Activated CD4-positive, alpha-beta memory T cell treated with anti-CD3 and anti-CD28 coated beads, Interleukin-2, amount 10 ng/mL, durations not matched to agents 7 days and 5 days (primary cell): ENCODE results near the gene YOD1. TPM values are rescaled to one million over a fixed set of nuclear protein-coding genes. Genes with fewer than 3 reads are reported as not detected.

Source experiments
- CTCF ChIA-PET: fragments of 350-600 bp; sonication (Branson Sonifier 250); formaldehyde crosslinking; loops from one replicate; lab custom pipeline; 2021; ENCODE audit warnings: antibody characterized with exemption, inconsistent platforms; lab: Charles Lee
- POLR2A ChIA-PET: fragments of 350-600 bp; sonication (Branson Sonifier 250); formaldehyde crosslinking; loops from one replicate; lab custom pipeline; 2021; ENCODE audit warnings: antibody characterized with exemption; lab: Charles Lee
- DNase-seq: peaks from one replicate; pipeline ENCODE4 v3.0.0-alpha.2; 2020
- H3K27ac Mint-ChIP-seq: one replicate; pipeline ENCODE4 v1.8.0; 2021; ENCODE audit warnings: mild to moderate bottlenecking, mixed read lengths
- H3K27me3 Mint-ChIP-seq: one replicate; pipeline ENCODE4 v1.8.0; 2021; ENCODE audit warnings: mixed read lengths
- H3K36me3 Mint-ChIP-seq: one replicate; pipeline ENCODE4 v1.8.0; 2021; ENCODE audit warnings: low read depth, mixed read lengths
- H3K4me1 Mint-ChIP-seq: one replicate; pipeline ENCODE4 v1.8.0; 2021; ENCODE audit warnings: mixed read lengths
- H3K4me3 Mint-ChIP-seq: one replicate; pipeline ENCODE4 v1.8.0; 2021; ENCODE audit warnings: mild to moderate bottlenecking, mixed read lengths
- H3K9me3 Mint-ChIP-seq: one replicate; pipeline ENCODE4 v1.8.0; 2021; ENCODE audit warnings: mixed read lengths
- total RNA-seq, 2 experiments: library from RNA; stranded (reverse); gene quantifications; one replicate each; pipeline ENCODE4 v1.2.3, GENCODE V29; 2021

The YOD1 gene
- total RNA-seq, 2 experiments from 2014 or later, result 9.1 to 9.4 TPM

DNA sequence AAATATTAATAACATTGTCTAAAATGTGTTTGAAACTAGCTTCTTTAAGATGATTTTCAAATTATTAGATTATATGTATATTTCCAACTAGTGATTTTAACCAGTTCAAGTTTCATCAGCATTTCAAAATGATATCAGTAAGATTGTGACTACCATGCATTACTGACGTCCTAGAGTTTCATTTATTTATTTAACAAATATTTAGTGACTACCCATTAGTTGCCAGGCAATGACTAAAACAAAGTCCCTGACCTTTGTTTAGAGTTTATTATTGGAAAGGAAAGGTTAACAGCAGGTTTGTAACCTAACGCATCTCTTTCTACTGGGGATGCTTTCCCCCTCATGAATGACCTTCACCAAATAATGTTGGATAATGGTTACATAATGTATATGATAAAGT lies 30.1 kb upstream of the YOD1 start:
- no peak overlapping the region for H3K4me3 Mint-ChIP-seq
- ChIA-PET CTCF (interaction anchor here (1.2 to 3.3 kb wide), 7 partner anchors 8 to 419 kb away, joined by 3 to 13 read pairs (median 6); partner anchors contain the start of genes C4BPB and PFKFB2), POLR2A (no interaction called here)
- DNase-seq, result no peak
- H3K27me3 Mint-ChIP-seq, result peaks cover 51% of the 10 kb centered on the region
- no peak overlapping the region for H3K27ac Mint-ChIP-seq
- H3K36me3 Mint-ChIP-seq, result no peaks in the 10 kb centered on the region
- peaks cover 13% of the 10 kb centered on the region for H3K4me1 Mint-ChIP-seq
- H3K9me3 Mint-ChIP-seq, result no peaks in the 10 kb centered on the region

DNA sequence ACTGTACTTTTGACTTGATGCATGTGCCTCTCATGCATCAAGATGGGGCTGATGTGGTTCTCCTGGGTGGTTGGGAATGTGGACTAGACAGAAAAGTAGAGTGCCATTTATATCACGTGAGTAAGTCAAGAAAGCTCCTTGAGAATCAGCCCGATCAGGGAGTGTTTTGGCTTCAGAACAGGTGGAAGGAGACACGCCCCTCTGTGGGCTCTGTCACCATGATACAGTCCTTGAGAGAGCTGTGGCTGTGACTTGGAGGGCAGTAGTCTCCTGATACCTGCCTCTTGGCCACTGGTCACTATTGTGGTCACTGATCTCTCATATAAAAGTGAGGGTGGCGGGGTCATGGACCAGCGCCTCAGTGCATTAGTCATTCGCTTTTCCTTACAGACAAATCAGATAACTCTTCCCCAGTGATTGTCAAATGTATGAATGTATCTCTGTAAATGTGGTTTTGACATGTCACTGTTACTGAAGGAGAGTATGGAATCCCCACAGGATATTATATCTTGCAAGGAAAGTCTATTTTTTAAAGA lies 28.8 kb upstream of the YOD1 start:
- no peaks in the 10 kb centered on the region for H3K36me3 Mint-ChIP-seq
- ChIA-PET CTCF (interaction anchor here (0.9 to 3.3 kb wide), 9 partner anchors 9 to 420 kb away, joined by 3 to 13 read pairs (median 6); partner anchors contain the start of genes C4BPB and PFKFB2), POLR2A (interaction anchor here (1.2 kb wide), 1 partner anchor 30 kb away, joined by 3 read pairs; no protein-coding TSS in a partner anchor)
- H3K27me3 Mint-ChIP-seq, result peaks cover 54% of the 10 kb centered on the region
- peaks cover 7% of the 10 kb centered on the region for H3K4me1 Mint-ChIP-seq
- no peaks in the 10 kb centered on the region for H3K9me3 Mint-ChIP-seq
- no peak for DNase-seq
- H3K4me3 Mint-ChIP-seq, result no peak overlapping the region
- H3K27ac Mint-ChIP-seq, result no peak overlapping the region

DNA sequence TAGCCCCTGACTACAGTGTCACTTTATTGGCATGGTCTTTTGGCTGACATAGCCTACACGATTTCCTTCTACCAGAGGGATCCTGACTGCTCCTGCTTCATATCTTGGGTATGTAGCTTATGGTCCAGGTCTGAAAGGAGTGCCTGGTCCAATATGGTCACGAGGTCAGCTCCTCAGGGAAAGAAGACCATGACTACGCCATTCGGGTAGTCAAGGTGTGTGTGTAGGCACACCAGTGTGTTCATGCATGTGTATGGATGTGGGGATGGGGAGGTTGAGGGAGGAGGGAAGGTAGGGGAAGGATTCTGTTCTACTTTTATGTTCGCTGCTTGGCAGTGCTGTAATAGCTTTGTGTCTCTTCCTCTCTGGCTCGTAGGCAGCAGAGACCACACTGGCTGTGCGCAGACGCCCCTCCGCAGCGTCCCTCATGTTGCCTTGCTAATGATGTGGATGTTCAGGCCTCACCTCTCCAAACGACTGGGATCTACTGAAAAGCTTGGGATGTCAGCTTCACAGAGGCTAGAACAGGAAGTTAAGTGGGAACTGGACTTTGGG lies 27.6 kb upstream of the YOD1 start:
- ChIA-PET POLR2A (interaction anchor here (1.2 kb wide), 1 partner anchor 28 kb away, joined by 3 read pairs; no protein-coding TSS in a partner anchor), CTCF (interaction anchor here (0.6 to 3.3 kb wide), 9 partner anchors 8 to 353 kb away, joined by 3 to 13 read pairs (median 3); partner anchors contain the start of genes C4BPB and PFKFB2)
- Mint-ChIP-seq H3K36me3 (no peaks in the 10 kb centered on the region), H3K27ac (no peak overlapping the region), H3K9me3 (no peaks in the 10 kb centered on the region), H3K4me3 (no peak overlapping the region), H3K4me1 (peaks cover 1% of the 10 kb centered on the region), H3K27me3 (peaks cover 52% of the 10 kb centered on the region)
- no peak for DNase-seq

GRCh38 chr1:207077470-207078377 lies 26.7 kb upstream of the YOD1 start:
- Mint-ChIP-seq H3K9me3 (no peaks in the 10 kb centered on the region), H3K27ac (no peak overlapping the region), H3K27me3 (peaks cover 47% of the 10 kb centered on the region), H3K4me3 (no peak overlapping the region), H3K4me1 (peaks cover 1% of the 10 kb centered on the region), H3K36me3 (no peaks in the 10 kb centered on the region)
- peak; percentile 70 for DNase-seq
- CTCF ChIA-PET, result interaction anchor here (0.6 to 3.3 kb wide), 7 partner anchors 11 to 354 kb away, joined by 3 to 23 read pairs (median 3); partner anchors contain the start of gene C4BPB
- POLR2A ChIA-PET, result no interaction called here

DNA sequence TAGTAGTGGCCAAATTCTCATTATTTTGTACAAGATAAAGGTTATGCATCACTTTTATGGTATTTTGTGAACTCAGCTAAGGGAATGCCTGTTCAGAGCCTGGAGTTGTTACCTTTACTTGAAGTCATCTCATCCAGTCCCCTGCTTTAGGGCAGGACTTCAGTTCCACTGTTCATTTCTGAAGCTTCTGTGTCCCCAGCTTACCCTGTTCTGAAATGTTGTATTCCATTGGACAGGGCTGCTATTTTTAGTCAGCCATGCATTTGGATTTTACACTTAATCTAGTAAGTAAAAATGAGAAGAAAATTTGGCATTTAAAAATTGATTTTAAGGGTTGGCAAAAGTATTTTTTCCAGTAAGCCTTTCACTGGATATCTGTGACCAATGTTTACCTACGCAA lies 26.0 kb upstream of the YOD1 start:
- Mint-ChIP-seq H3K27ac (no peak overlapping the region), H3K4me3 (no peak overlapping the region), H3K27me3 (peaks cover 40% of the 10 kb centered on the region), H3K36me3 (no peaks in the 10 kb centered on the region), H3K4me1 (peaks cover 1% of the 10 kb centered on the region), H3K9me3 (no peaks in the 10 kb centered on the region)
- CTCF ChIA-PET, result interaction anchor here (0.9 to 2.3 kb wide), 4 partner anchors 27 to 328 kb away, joined by 3 to 23 read pairs (median 5); no protein-coding TSS in a partner anchor
- DNase-seq, result no peak
- POLR2A ChIA-PET, result interaction anchor here (0.9 kb wide), 1 partner anchor 27 kb away, joined by 5 read pairs; no protein-coding TSS in a partner anchor

- ChIA-PET CTCF (interaction anchor here (0.7 to 2.3 kb wide), 9 partner anchors 8 to 337 kb away, joined by 3 to 23 read pairs (median 3); partner anchors contain the start of gene PFKFB2), POLR2A (interaction anchor here (0.9 kb wide), 1 partner anchor 27 kb away, joined by 5 read pairs; no protein-coding TSS in a partner anchor)
- DNase-seq, result no peak
- no peak overlapping the region for H3K27ac Mint-ChIP-seq
- H3K27me3 Mint-ChIP-seq, result peaks cover 34% of the 10 kb centered on the region
- peaks cover 6% of the 10 kb centered on the region for H3K4me1 Mint-ChIP-seq
- no peak overlapping the region for H3K4me3 Mint-ChIP-seq
- H3K36me3 Mint-ChIP-seq, result no peaks in the 10 kb centered on the region
- H3K9me3 Mint-ChIP-seq, result no peaks in the 10 kb centered on the region
Observed at GRCh38 chr1:207076181-207076955, 25.4 kb upstream of the YOD1 start.

GRCh38 chr1:207073906-207074820 lies 23.2 kb upstream of the YOD1 start:
- CTCF ChIA-PET, result interaction anchor here (0.9 to 1.5 kb wide), 3 partner anchors 10 to 24 kb away, joined by 3 to 4 read pairs (median 3); no protein-coding TSS in a partner anchor
- Mint-ChIP-seq H3K27me3 (peaks cover 26% of the 10 kb centered on the region), H3K27ac (no peak overlapping the region), H3K4me3 (no peak overlapping the region), H3K36me3 (no peaks in the 10 kb centered on the region), H3K9me3 (no peaks in the 10 kb centered on the region), H3K4me1 (peaks cover 25% of the 10 kb centered on the region)
- DNase-seq, result no peak
- POLR2A ChIA-PET, result interaction anchor here (1.2 kb wide), 1 partner anchor 21 kb away, joined by 5 read pairs; the partner anchor contains the start of gene PFKFB2

- no peaks in the 10 kb centered on the region for H3K36me3 Mint-ChIP-seq
- POLR2A ChIA-PET, result interaction anchor here (2.7 kb wide), 1 partner anchor 19 kb away, joined by 16 read pairs; the partner anchor contains the start of gene PFKFB2
- no peaks in the 10 kb centered on the region for H3K9me3 Mint-ChIP-seq
- peaks cover 26% of the 10 kb centered on the region for H3K4me1 Mint-ChIP-seq
- no peak overlapping the region for H3K4me3 Mint-ChIP-seq
- CTCF ChIA-PET, result interaction anchor here (0.8 to 1.1 kb wide), 2 partner anchors 26 to 333 kb away, joined by 3 to 4 read pairs; no protein-coding TSS in a partner anchor
- no peak for DNase-seq
- peaks cover 22% of the 10 kb centered on the region for H3K27me3 Mint-ChIP-seq
- H3K27ac Mint-ChIP-seq, result no peak overlapping the region
Observed at GRCh38 chr1:207072233-207072632, 21.2 kb upstream of the YOD1 start.

DNA sequence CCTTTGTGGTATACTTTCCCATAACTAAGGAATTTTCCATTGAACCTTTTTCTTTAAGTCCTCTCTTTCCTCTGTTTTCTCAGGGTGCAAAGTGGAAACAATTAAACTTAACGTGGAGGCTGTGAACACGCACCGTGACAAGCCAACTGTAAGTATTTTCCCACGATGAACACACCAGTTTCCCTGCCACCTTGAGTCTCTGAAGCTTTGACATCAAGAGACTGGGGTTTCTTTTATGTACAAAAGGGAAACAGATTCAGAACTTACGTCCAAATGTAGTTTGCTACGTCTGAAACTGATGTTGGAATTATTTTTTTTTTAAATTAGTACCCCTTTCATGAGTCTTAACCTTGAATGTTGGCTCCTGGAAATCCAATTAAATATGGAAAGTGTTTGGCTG lies 20.4 kb upstream of the YOD1 start:
- no peak for DNase-seq
- CTCF ChIA-PET, result interaction anchor here (0.7 to 2.6 kb wide), 6 partner anchors 8 to 333 kb away, joined by 3 to 15 read pairs (median 4); partner anchors contain the start of gene PFKFB2
- POLR2A ChIA-PET, result interaction anchor here (1.4 to 2.7 kb wide), 2 partner anchors 11 to 19 kb away, joined by 4 to 16 read pairs; partner anchors contain the start of gene PFKFB2
- Mint-ChIP-seq H3K9me3 (no peaks in the 10 kb centered on the region), H3K36me3 (no peaks in the 10 kb centered on the region), H3K4me1 (peaks cover 26% of the 10 kb centered on the region), H3K27me3 (peaks cover 18% of the 10 kb centered on the region), H3K4me3 (no peak overlapping the region), H3K27ac (no peak overlapping the region)

DNA sequence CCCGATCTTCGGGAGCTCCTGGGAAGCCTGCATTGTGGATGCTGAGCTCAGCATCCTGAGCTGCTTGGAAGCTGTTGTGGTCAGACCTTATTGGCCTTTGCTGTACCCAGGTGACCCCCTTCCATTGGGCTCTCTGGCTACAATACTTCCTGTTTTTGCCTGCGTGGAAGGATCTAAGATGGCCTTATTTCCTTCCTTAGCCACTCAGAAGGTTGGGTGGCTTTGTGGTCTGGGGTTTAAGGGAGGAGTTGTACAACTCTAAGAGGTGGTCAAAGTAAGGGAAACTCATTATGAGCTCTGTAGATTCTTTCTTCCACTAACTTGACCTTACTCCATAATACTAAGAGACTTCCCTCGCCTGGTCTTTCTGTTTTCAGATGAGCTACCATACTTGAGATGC lies 19.8 kb upstream of the YOD1 start:
- CTCF ChIA-PET, result interaction anchor here (0.7 to 3.0 kb wide), 5 partner anchors 9 to 335 kb away, joined by 3 to 15 read pairs (median 8); partner anchors contain the start of gene PFKFB2
- Mint-ChIP-seq H3K9me3 (no peaks in the 10 kb centered on the region), H3K36me3 (no peaks in the 10 kb centered on the region), H3K4me3 (no peak overlapping the region), H3K27ac (peak overlapping the region; percentile 62), H3K27me3 (peaks cover 16% of the 10 kb centered on the region), H3K4me1 (peaks cover 26% of the 10 kb centered on the region)
- POLR2A ChIA-PET, result interaction anchor here (1.4 to 2.7 kb wide), 2 partner anchors 10 to 18 kb away, joined by 4 to 16 read pairs; partner anchors contain the start of gene PFKFB2
- DNase-seq, result peak; percentile 44
